Measurements from ENCODE around the gene NCBP3.

GRCh38 chr17:3867606-3868005, 21.6 kb upstream of the NCBP3 start:
- TF ChIP-seq POLR2A (IDR thresholded peaks at IDR 0.05) (peak in 1 of 2 donors; percentile 34), CTCF (IDR thresholded peaks at IDR 0.05) (no peak)
